Endothelial cell of umbilical vein (primary cell): ENCODE measurements around the gene SLC66A2. TPM values are rescaled to one million over a fixed set of nuclear protein-coding genes. Genes with fewer than 3 reads are reported as not detected.

ENCODE experiments used
- BruUV-seq: library from RNA; stranded (reverse); fragments of 400-500 nt; replicated peaks from 2 replicates; lab custom pipeline; 2021; lab: Mats Ljungman, UMichigan
- CTCF ChIA-PET: fragments of 300-600, 350-600 bp; sonication (Branson Sonifier 250); formaldehyde crosslinking; loops from one replicate; lab custom pipeline; 2021; ENCODE audit warnings: antibody characterized with exemption, inconsistent platforms; lab: Charles Lee
- POLR2A ChIA-PET: fragments of 300-600, 350-600 bp; sonication (Branson Sonifier 250); formaldehyde crosslinking; loops from one replicate; lab custom pipeline; 2021; ENCODE audit warnings: antibody characterized with exemption, inconsistent platforms; lab: Charles Lee
- DNase-seq: peaks from one replicate; pipeline ENCODE4 v3.0.0-alpha.2; 2011; ENCODE audit warnings: low read depth, low spot score
- FAIRE-seq: peaks from 2 replicates; lab custom pipeline; 2011; peaks lifted over from hg19 to GRCh38; lab: Jason Lieb, UNC
- H2AFZ ChIP-seq: 2 replicates; pipeline ENCODE4 v1.6.0; 2012; ENCODE audit warnings: low read depth, low read length, control low read depth, inconsistent platforms
- H3K27ac ChIP-seq: 2 replicates; pipeline ENCODE4 v1.5.1; 2011; ENCODE audit warnings: low read depth, mild to moderate bottlenecking, control low read depth, low read length, moderate library complexity; ENCODE audit not compliant: insufficient read depth
- H3K27me3 ChIP-seq, 2 experiments: 2 replicates each; pipeline versions ENCODE4 v1.6.0 to v1.6.1; 2011; ENCODE audit warnings: low read length in 2 of 2, mixed read lengths in 1 of 2; ENCODE audit not compliant: control insufficient read depth in 2 of 2, insufficient read depth in 2 of 2
- H3K36me3 ChIP-seq, 2 experiments: 2 replicates in 1 of 2; 3 replicates in 1 of 2; pipeline ENCODE4 v1.5.1; 2011; ENCODE audit warnings: low read length in 2 of 2, mild to moderate bottlenecking in 1 of 2, moderate library complexity in 1 of 2; ENCODE audit not compliant: control insufficient read depth in 2 of 2, insufficient read depth in 2 of 2; ENCODE audit errors: extremely low read depth in 1 of 2
- H3K4me1 ChIP-seq: 3 replicates; pipeline ENCODE4 v1.5.1; 2011; ENCODE audit warnings: mild to moderate bottlenecking, low read length; ENCODE audit not compliant: control insufficient read depth, insufficient read depth; ENCODE audit errors: extremely low read depth
- H3K4me2 ChIP-seq: 2 replicates; pipeline ENCODE4 v1.6.1; 2011; ENCODE audit warnings: low read length, control low read depth, mixed read lengths; ENCODE audit not compliant: insufficient read depth
- H3K4me3 ChIP-seq, 3 experiments: fragments of 200-600 bp in 1 of 3; sonication (generic), shearing (Covaris generic) in 1 of 3; replicated peaks in 1 of 3; 2 replicates each; pipeline ENCODE4 v1.5.1; 2011 to 2016; ENCODE audit warnings: control low read depth in 3 of 3, low read length in 3 of 3, mild to moderate bottlenecking in 2 of 3, inconsistent platforms in 1 of 3, low read depth in 1 of 3, moderate library complexity in 1 of 3; ENCODE audit not compliant: insufficient read depth in 1 of 3
- H3K79me2 ChIP-seq: 2 replicates; pipeline ENCODE4 v1.6.0; 2012; ENCODE audit warnings: low read length, inconsistent platforms; ENCODE audit not compliant: control insufficient read depth, insufficient read depth
- H3K9ac ChIP-seq: replicated peaks from 2 replicates; pipeline ENCODE3; 2011; ENCODE audit warnings: low read length, control low read depth; ENCODE audit not compliant: insufficient read depth; ENCODE audit errors: extremely low read depth
- H3K9me1 ChIP-seq: replicated peaks from 3 replicates; pipeline ENCODE4 v1.6.0; 2011; ENCODE audit warnings: mild to moderate bottlenecking, low read length; ENCODE audit not compliant: control insufficient read depth, insufficient read depth; ENCODE audit errors: extremely low read depth
- H3K9me3 ChIP-seq: replicated peaks from 2 replicates; pipeline ENCODE4 v1.5.1; 2012; ENCODE audit warnings: low read length, inconsistent platforms; ENCODE audit not compliant: control insufficient read depth, insufficient read depth
- H4K20me1 ChIP-seq: replicated peaks from 2 replicates; pipeline ENCODE3; 2011; ENCODE audit warnings: mild to moderate bottlenecking, low read length; ENCODE audit not compliant: control insufficient read depth, insufficient read depth; ENCODE audit errors: extremely low read depth
- EZH2 ChIP-seq: IDR thresholded peaks from 2 replicates; pipeline ENCODE4 v1.6.1; 2012; ENCODE audit warnings: borderline replicate concordance, low read depth, mild to moderate bottlenecking, moderate library complexity, low read length, inconsistent platforms; ENCODE audit not compliant: severe bottlenecking
- FOS ChIP-seq: IDR thresholded peaks from 2 replicates; pipeline ENCODE4 v1.6.1; 2011; ENCODE audit warnings: mild to moderate bottlenecking, low read length, moderate library complexity, borderline replicate concordance; ENCODE audit not compliant: insufficient read depth
- GATA2 ChIP-seq: IDR thresholded peaks from 2 replicates; pipeline ENCODE4 v1.7.0; 2011; ENCODE audit warnings: low read depth, mild to moderate bottlenecking, moderate library complexity, mixed read lengths, low read length; ENCODE audit not compliant: insufficient read length, insufficient read depth
- JUN ChIP-seq: IDR thresholded peaks from 2 replicates; pipeline ENCODE4 v1.6.1; 2011; ENCODE audit warnings: borderline replicate concordance, low read depth; ENCODE audit not compliant: insufficient read length, insufficient read depth
- MAX ChIP-seq: IDR thresholded peaks from 2 replicates; pipeline ENCODE4 v1.6.1; 2011; ENCODE audit not compliant: insufficient read depth, insufficient read length
- MYC ChIP-seq: IDR thresholded peaks from one replicate; pipeline ENCODE4 v1.6.1; 2011; ENCODE audit warnings: mild to moderate bottlenecking, low read depth, low read length
- POLR2A ChIP-seq: IDR thresholded peaks from 2 replicates; pipeline ENCODE4 v1.6.1; 2012; ENCODE audit warnings: low read depth, mild to moderate bottlenecking, control low read depth, low read length
- POLR2AphosphoS5 ChIP-seq: IDR thresholded peaks from 2 replicates; pipeline ENCODE4 v1.6.1; 2012; ENCODE audit warnings: low read depth, mild to moderate bottlenecking, control low read depth, low read length, moderate library complexity; ENCODE audit not compliant: insufficient read depth
- dilution Hi-C: fragments of 300-500 bp; cut with MboI; formaldehyde crosslinking; loops from one replicate; pipeline ENCODE4 v1.15.0; 2019; ENCODE audit warnings: low sequenced_read_pairs; ENCODE audit not compliant: extremely low pct_ligation_motif_present
- intact Hi-C: fragments of 100-400 bp; cut with micrococcal nuclease; formaldehyde crosslinking; loops from one replicate; pipeline ENCODE4 v1.10.0; 2022
- polyA plus RNA-seq, 4 experiments: library from polyadenylated mRNA; depleted of rRNA in 3 of 4; stranded (reverse) in 3 of 4; unstranded in 1 of 4; fragments of >200 nt; gene quantifications; 2 replicates each; pipeline versions ENCODE4 v1.2.1 to v1.2.3, GENCODE V29; 2011 to 2012; ENCODE audit warnings: missing spikeins in 1 of 4
- total RNA-seq: library from RNA; stranded (reverse); gene quantifications from 2 replicates; pipeline ENCODE4 v1.2.3, GENCODE V29; 2021
- TF ChIP-seq, protein P1 (sequence below), 2 donors: IDR thresholded peaks; 1 replicate in 1 of 2; 2 replicates in 1 of 2; pipeline ENCODE4 v1.5.1; 2011; ENCODE audit warnings: low read length in 2 of 2, mild to moderate bottlenecking in 2 of 2, moderate library complexity in 2 of 2, control low read depth in 1 of 2, inconsistent platforms in 1 of 2, low read depth in 1 of 2; ENCODE audit not compliant: insufficient read depth in 1 of 2; ENCODE audit errors: extremely low read depth in 1 of 2

Gene SLC66A2
- total and polyA plus RNA-seq, 2 donors (not counting 3 experiments of a cell fraction or from before 2014, with no cell fraction given) = 32.5 to 37.1 TPM

DNA sequence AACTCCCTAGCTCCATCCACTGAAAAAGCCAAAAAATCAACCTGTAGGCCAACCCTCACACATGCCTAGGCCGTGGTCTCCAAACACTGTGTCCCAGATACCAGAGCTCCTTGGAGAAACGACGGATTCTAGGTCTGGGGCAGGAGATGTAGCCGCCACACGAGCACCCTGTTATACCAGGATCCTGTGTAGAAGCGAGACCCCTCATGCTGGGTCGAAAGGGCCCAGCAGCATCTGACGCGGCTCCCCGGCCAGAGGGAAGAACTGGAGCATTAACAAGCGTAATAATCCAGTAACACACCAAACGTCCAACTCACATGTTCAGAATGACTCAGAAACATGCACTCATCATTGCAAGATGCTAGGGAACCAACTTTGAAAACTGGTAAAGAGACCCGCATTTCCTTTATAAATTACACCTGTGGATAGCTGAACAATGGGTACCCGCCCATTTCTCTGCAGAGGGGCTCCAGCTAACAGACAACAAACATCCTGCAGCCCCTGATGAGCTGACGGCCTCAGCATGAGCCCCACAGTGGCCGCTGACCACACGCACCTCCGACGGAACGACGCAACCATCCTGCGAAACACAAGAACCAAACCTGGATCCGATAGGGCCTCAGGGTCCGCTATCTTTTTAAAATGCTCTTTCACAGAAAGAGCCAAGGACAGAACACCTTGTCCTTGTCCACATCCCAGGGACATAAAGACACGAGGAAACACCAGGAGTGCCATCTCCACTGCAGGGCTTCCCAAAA, 14.2 kb downstream of the SLC66A2 start:
- dilution Hi-C loops (no loop called here), intact Hi-C loops (no loop called here)
- Histone ChIP-seq H3K36me3 (peaks cover 4 to 24% of the 10 kb centered on the region in 2 experiments), H3K9me3 (peaks cover 2% of the 10 kb centered on the region), H2AFZ (no peak overlapping the region), H3K27me3 (no peaks in the 10 kb centered on the region), H3K4me3 (no peak overlapping the region), H4K20me1 (no peaks in the 10 kb centered on the region), H3K4me1 (no peaks in the 10 kb centered on the region), H3K27ac (no peak overlapping the region), H3K9ac (no peak overlapping the region), H3K79me2 (peaks cover 28% of the 10 kb centered on the region), H3K4me2 (no peak overlapping the region), H3K9me1 (no peaks in the 10 kb centered on the region)
- ChIA-PET POLR2A (no interaction called here), CTCF (no interaction called here)
- no TSS peak for BruUV-seq
- DNase-seq (no peak), FAIRE-seq (no peak)
- TF ChIP-seq JUN = no peak
- TF ChIP-seq MAX = no peak
- TF ChIP-seq POLR2A = no peak
- no peak for TF ChIP-seq MYC
- no peak for TF ChIP-seq EZH2
- TF ChIP-seq GATA2 = no peak
- TF ChIP-seq, protein P1, sequence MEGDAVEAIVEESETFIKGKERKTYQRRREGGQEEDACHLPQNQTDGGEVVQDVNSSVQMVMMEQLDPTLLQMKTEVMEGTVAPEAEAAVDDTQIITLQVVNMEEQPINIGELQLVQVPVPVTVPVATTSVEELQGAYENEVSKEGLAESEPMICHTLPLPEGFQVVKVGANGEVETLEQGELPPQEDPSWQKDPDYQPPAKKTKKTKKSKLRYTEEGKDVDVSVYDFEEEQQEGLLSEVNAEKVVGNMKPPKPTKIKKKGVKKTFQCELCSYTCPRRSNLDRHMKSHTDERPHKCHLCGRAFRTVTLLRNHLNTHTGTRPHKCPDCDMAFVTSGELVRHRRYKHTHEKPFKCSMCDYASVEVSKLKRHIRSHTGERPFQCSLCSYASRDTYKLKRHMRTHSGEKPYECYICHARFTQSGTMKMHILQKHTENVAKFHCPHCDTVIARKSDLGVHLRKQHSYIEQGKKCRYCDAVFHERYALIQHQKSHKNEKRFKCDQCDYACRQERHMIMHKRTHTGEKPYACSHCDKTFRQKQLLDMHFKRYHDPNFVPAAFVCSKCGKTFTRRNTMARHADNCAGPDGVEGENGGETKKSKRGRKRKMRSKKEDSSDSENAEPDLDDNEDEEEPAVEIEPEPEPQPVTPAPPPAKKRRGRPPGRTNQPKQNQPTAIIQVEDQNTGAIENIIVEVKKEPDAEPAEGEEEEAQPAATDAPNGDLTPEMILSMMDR (IDR thresholded peaks at IDR 0.05; ENCODE audit: extremely low read depth in 1 of 2, insufficient read depth in 1 of 2, low read depth in 1 of 2, low read length in 2 of 2) = no peak
- TF ChIP-seq FOS = no peak
- no peak for TF ChIP-seq POLR2AphosphoS5
